ENCODE data around the gene PSMA5. TPM values are rescaled to one million over a fixed set of nuclear protein-coding genes. Genes with fewer than 3 reads are reported as not detected.
"Not testable (repeated sequence)": the region's sequence is repeated elsewhere in the genome, so short reads cannot be mapped to it uniquely, and the experiment has no call there.

The PSMA5 gene
- total RNA-seq, 2 experiments from 2014 or later, result 174 to 189 TPM

DNA sequence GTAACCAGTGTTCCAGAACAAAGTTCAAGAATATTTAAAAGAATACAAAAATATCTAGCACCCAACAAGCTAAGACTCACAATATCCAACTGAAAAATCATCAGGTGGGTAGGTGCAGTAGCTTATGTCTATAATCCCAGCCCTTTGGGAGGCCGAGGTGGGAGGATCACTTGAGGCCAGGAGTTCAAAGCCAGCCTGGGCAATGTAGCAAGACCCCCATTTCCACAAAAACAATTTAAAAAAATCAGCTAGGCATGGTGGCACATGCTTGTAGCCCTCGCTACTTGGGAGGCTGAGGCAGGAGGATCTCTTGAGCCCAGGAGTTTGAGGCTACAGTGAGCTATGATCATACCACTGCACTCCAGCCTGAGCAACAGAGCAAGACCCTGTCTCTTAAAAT is 52.6 kb downstream of the PSMA5 start:
- CTCF ChIA-PET, result not testable (repeated sequence)

GRCh38 chr1:109373126-109373525 is 53.1 kb downstream of the PSMA5 start:
- Mint-ChIP-seq H3K27me3 (ENCODE audit: low read depth) (peaks cover 5% of the 10 kb centered on the region), H3K4me1 (ENCODE audit: low read depth) (peaks cover 57% of the 10 kb centered on the region), H3K9me3 (ENCODE audit: insufficient read depth) (no peaks in the 10 kb centered on the region), H3K27ac (peak overlapping the region; percentile 75), H3K4me3 (peak overlapping the region; percentile 47), H3K36me3 (ENCODE audit: low read depth) (peaks cover 6% of the 10 kb centered on the region)
- DNase-seq (peak; percentile 28), ATAC-seq (peak; percentile 48)
- ChIA-PET POLR2A (no interaction called here), CTCF (interaction anchor here (1.0 to 3.1 kb wide), 2 partner anchors 25 to 96 kb away, joined by 3 to 10 read pairs; partner anchors contain the start of gene SORT1)

More for the DNA sequence above, 52.6 kb downstream of the PSMA5 start:
- POLR2A ChIA-PET; DNase-seq; H3K27ac Mint-ChIP-seq; H3K27me3 Mint-ChIP-seq (ENCODE audit: low read depth); H3K4me3 Mint-ChIP-seq; ATAC-seq; H3K36me3 Mint-ChIP-seq (ENCODE audit: low read depth); H3K9me3 Mint-ChIP-seq (ENCODE audit: insufficient read depth): not testable (repeated sequence)
- peaks cover 57% of the 10 kb centered on the region for H3K4me1 Mint-ChIP-seq (ENCODE audit: low read depth)

- peaks cover 57% of the 10 kb centered on the region for H3K4me1 Mint-ChIP-seq (ENCODE audit: low read depth)
- H3K4me3 Mint-ChIP-seq, result no peak overlapping the region
- ChIA-PET POLR2A (no interaction called here), CTCF (interaction anchor here (1.0 to 3.1 kb wide), 2 partner anchors 26 to 95 kb away, joined by 3 to 10 read pairs; partner anchors contain the start of gene SORT1)
- DNase-seq, result no peak
- H3K27me3 Mint-ChIP-seq (ENCODE audit: low read depth), result peaks cover 5% of the 10 kb centered on the region
- H3K36me3 Mint-ChIP-seq (ENCODE audit: low read depth), result peaks cover 8% of the 10 kb centered on the region
- ATAC-seq, result no peak
- no peak overlapping the region for H3K27ac Mint-ChIP-seq
- H3K9me3 Mint-ChIP-seq (ENCODE audit: insufficient read depth), result no peaks in the 10 kb centered on the region
Observed at GRCh38 chr1:109372281-109372680, 54.0 kb downstream of the PSMA5 start.

GRCh38 chr1:109371341-109371739 is 54.9 kb downstream of the PSMA5 start:
- H3K4me1 Mint-ChIP-seq (ENCODE audit: low read depth), result peaks cover 57% of the 10 kb centered on the region
- ChIA-PET CTCF (interaction anchor here (0.9 to 3.1 kb wide), 2 partner anchors 22 to 27 kb away, joined by 3 to 10 read pairs; partner anchors contain the start of gene SORT1), POLR2A (no interaction called here)
- H3K27ac Mint-ChIP-seq, result no peak overlapping the region
- H3K27me3 Mint-ChIP-seq (ENCODE audit: low read depth), result peaks cover 5% of the 10 kb centered on the region
- H3K36me3 Mint-ChIP-seq (ENCODE audit: low read depth), result peaks cover 8% of the 10 kb centered on the region
- ATAC-seq, result no peak
- no peak for DNase-seq
- peak overlapping the region; percentile 57 for H3K4me3 Mint-ChIP-seq
- H3K9me3 Mint-ChIP-seq (ENCODE audit: insufficient read depth), result no peaks in the 10 kb centered on the region

DNA sequence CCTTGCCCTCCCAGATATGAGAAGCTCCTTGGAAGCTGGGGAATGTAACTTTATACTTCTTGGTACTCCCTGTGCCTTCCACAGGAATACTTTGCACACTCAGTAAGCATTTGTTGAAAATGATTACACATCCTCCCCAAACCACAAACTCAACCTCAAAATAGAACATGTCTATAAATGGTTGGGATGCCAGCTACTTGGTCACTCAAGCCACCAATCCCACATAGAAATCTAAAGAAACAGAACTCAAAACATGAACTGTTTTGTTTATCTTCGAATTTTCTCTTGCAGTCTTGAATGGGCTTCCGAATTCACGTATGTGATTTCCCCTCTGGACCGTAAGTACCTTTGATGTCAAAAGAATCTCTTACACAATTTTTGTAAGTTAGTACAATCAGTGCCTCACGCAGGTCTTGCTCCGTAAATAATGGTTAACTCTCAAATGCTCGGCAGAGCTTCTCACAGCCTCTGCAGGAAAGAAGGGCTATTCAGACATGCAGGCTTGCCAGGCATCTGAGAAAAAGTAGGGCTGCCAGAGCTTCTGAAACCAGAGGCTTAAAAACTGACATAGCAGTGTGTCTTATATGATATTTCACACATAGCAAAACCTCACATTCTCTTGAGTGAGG is 55.4 kb downstream of the PSMA5 start:
- POLR2A ChIA-PET, result no interaction called here
- DNase-seq, result peak; percentile 25
- Mint-ChIP-seq H3K36me3 (ENCODE audit: low read depth) (peaks cover 8% of the 10 kb centered on the region), H3K4me3 (peak overlapping the region; percentile 57), H3K9me3 (ENCODE audit: insufficient read depth) (no peaks in the 10 kb centered on the region), H3K27me3 (ENCODE audit: low read depth) (peaks cover 5% of the 10 kb centered on the region), H3K4me1 (ENCODE audit: low read depth) (peaks cover 56% of the 10 kb centered on the region), H3K27ac (no peak overlapping the region)
- CTCF ChIA-PET, result interaction anchor here (0.9 to 3.1 kb wide), 2 partner anchors 23 to 28 kb away, joined by 3 to 10 read pairs; partner anchors contain the start of gene SORT1
- no peak for ATAC-seq

GRCh38 chr1:109369167-109369746 is 57.0 kb downstream of the PSMA5 start:
- peaks cover 44% of the 10 kb centered on the region for H3K4me1 Mint-ChIP-seq (ENCODE audit: low read depth)
- POLR2A ChIA-PET, result no interaction called here
- H3K27ac Mint-ChIP-seq, result no peak overlapping the region
- DNase-seq (no peak), ATAC-seq (no peak)
- no peaks in the 10 kb centered on the region for H3K9me3 Mint-ChIP-seq (ENCODE audit: insufficient read depth)
- CTCF ChIA-PET, result no interaction called here
- H3K27me3 Mint-ChIP-seq (ENCODE audit: low read depth), result peaks cover 8% of the 10 kb centered on the region
- H3K4me3 Mint-ChIP-seq, result no peak overlapping the region
- H3K36me3 Mint-ChIP-seq (ENCODE audit: low read depth), result peaks cover 8% of the 10 kb centered on the region

DNA sequence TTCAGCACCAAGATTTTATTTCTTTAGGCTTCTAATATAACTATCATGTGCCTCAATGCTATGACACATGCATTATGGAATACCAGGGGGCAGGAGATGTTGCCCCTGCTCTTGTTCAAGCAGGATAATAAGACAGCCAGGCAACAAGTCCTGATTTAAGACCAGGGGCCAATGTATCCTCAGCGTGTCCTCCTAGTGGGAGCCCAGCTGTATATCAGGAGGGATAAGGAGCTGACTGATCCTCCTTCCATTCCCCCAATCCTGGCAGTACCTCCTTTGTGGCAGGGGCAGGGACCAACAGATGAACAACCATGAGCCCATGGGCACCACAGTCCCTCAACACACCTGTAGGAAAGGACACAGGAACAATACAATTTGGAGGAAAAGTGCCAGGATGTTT is 57.8 kb downstream of the PSMA5 start:
- peaks cover 6% of the 10 kb centered on the region for H3K36me3 Mint-ChIP-seq (ENCODE audit: low read depth)
- no peak overlapping the region for H3K27ac Mint-ChIP-seq
- H3K4me1 Mint-ChIP-seq (ENCODE audit: low read depth), result peaks cover 38% of the 10 kb centered on the region
- no peak for DNase-seq
- POLR2A ChIA-PET, result no interaction called here
- no peak overlapping the region for H3K4me3 Mint-ChIP-seq
- ATAC-seq, result no peak
- CTCF ChIA-PET, result no interaction called here
- no peaks in the 10 kb centered on the region for H3K9me3 Mint-ChIP-seq (ENCODE audit: insufficient read depth)
- H3K27me3 Mint-ChIP-seq (ENCODE audit: low read depth), result peaks cover 10% of the 10 kb centered on the region

DNA sequence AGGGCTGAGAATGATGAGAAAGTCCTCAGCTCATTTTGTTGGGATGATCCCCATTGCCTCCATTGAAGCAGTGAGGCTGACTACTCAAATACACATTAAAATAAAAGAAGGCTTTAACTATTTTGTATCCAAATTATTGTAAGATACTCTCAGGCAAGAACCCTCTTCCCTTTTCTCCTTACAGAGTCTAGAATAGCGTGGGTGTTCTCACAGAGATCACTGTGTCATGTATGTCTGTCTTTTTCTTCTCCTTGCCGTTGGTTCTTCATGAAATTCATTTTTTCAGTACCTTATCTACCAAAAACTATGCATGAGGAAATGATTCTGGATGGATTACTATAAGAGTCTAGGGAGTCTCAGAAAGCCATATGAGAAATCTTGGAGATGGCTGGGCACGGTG is 58.6 kb downstream of the PSMA5 start:
- CTCF ChIA-PET, result interaction anchor here (1.1 kb wide), 1 partner anchor 32 kb away, joined by 3 read pairs; no protein-coding TSS in a partner anchor
- peaks cover 30% of the 10 kb centered on the region for H3K4me1 Mint-ChIP-seq (ENCODE audit: low read depth)
- peaks cover 6% of the 10 kb centered on the region for H3K36me3 Mint-ChIP-seq (ENCODE audit: low read depth)
- peaks cover 10% of the 10 kb centered on the region for H3K27me3 Mint-ChIP-seq (ENCODE audit: low read depth)
- no peaks in the 10 kb centered on the region for H3K9me3 Mint-ChIP-seq (ENCODE audit: insufficient read depth)
- H3K4me3 Mint-ChIP-seq, result no peak overlapping the region
- no peak overlapping the region for H3K27ac Mint-ChIP-seq
- DNase-seq (no peak), ATAC-seq (no peak)
- POLR2A ChIA-PET, result no interaction called here

- CTCF ChIA-PET, result no interaction called here
- Mint-ChIP-seq H3K4me3 (no peak overlapping the region), H3K27me3 (ENCODE audit: low read depth) (peaks cover 17% of the 10 kb centered on the region), H3K36me3 (ENCODE audit: low read depth) (peaks cover 2% of the 10 kb centered on the region), H3K9me3 (ENCODE audit: insufficient read depth) (no peaks in the 10 kb centered on the region), H3K27ac (no peak overlapping the region), H3K4me1 (ENCODE audit: low read depth) (peaks cover 13% of the 10 kb centered on the region)
- ATAC-seq (no peak), DNase-seq (no peak)
- POLR2A ChIA-PET, result no interaction called here
Observed at GRCh38 chr1:109365642-109366204, 60.5 kb downstream of the PSMA5 start.

GRCh38 chr1:109361649-109362048 is 64.6 kb downstream of the PSMA5 start:
- ChIA-PET POLR2A (no interaction called here), CTCF (interaction anchor here (1.0 kb wide), 1 partner anchor 133 kb away, joined by 3 read pairs; the partner anchor contains the start of gene CYB561D1)
- Mint-ChIP-seq H3K4me3 (no peak overlapping the region), H3K27me3 (ENCODE audit: low read depth) (peaks cover 22% of the 10 kb centered on the region), H3K9me3 (ENCODE audit: insufficient read depth) (no peaks in the 10 kb centered on the region), H3K36me3 (ENCODE audit: low read depth) (no peaks in the 10 kb centered on the region), H3K4me1 (ENCODE audit: low read depth) (no peaks in the 10 kb centered on the region), H3K27ac (no peak overlapping the region)
- ATAC-seq (no peak), DNase-seq (no peak)

- POLR2A ChIA-PET, result no interaction called here
- CTCF ChIA-PET, result interaction anchor here (1.0 kb wide), 1 partner anchor 133 kb away, joined by 3 read pairs; the partner anchor contains the start of gene CYB561D1
Observed at GRCh38 chr1:109361069-109361468, 65.2 kb downstream of the PSMA5 start.

GRCh38 chr1:109357616-109358015 is 68.6 kb downstream of the PSMA5 start:
- Mint-ChIP-seq H3K4me3 (no peak overlapping the region), H3K27ac (no peak overlapping the region), H3K9me3 (ENCODE audit: insufficient read depth) (no peaks in the 10 kb centered on the region), H3K27me3 (ENCODE audit: low read depth) (peaks cover 16% of the 10 kb centered on the region), H3K36me3 (ENCODE audit: low read depth) (no peaks in the 10 kb centered on the region), H3K4me1 (ENCODE audit: low read depth) (peaks cover 9% of the 10 kb centered on the region)
- CTCF ChIA-PET, result interaction anchor here (1.4 kb wide), 1 partner anchor 30 kb away, joined by 3 read pairs; no protein-coding TSS in a partner anchor
- POLR2A ChIA-PET, result no interaction called here
- no peak for DNase-seq
- ATAC-seq, result no peak

More at GRCh38 chr1:109361069-109361468, 65.2 kb downstream of the PSMA5 start:
- Mint-ChIP-seq H3K4me1 (ENCODE audit: low read depth) (no peaks in the 10 kb centered on the region), H3K4me3 (no peak overlapping the region), H3K9me3 (ENCODE audit: insufficient read depth) (no peaks in the 10 kb centered on the region), H3K36me3 (ENCODE audit: low read depth) (no peaks in the 10 kb centered on the region), H3K27ac (no peak overlapping the region), H3K27me3 (ENCODE audit: low read depth) (peaks cover 22% of the 10 kb centered on the region)
- ATAC-seq (no peak), DNase-seq (no peak)
